Mucosa of descending colon (tissue), 3 donors: ENCODE results near the gene DSE. TPM values are rescaled to one million over a fixed set of nuclear protein-coding genes. Genes with fewer than 3 reads are reported as not detected.
"Not testable (repeated sequence)": the region's sequence is repeated elsewhere in the genome, so short reads cannot be mapped to it uniquely, and the experiment has no call there.

Experiments
- ATAC-seq: fragments of 200-7000 bp; cut with Tn5 transposase; one replicate; pipeline ENCODE4 v1.9.1; 2020; ENCODE audit warnings: mild to moderate bottlenecking, moderate library complexity
- DNase-seq, 3 donors: peaks; one replicate each; pipeline ENCODE4 v3.0.0-alpha.2; 2020
- H3K36me3 ChIP-seq: fragments of 200-600 bp; one replicate; pipeline ENCODE4 v1.8.0; 2021; ENCODE audit warnings: low read depth, mild to moderate bottlenecking
- H3K4me1 ChIP-seq: fragments of 200-600 bp; one replicate; pipeline ENCODE4 v1.8.0; 2021; ENCODE audit warnings: low read depth, mild to moderate bottlenecking
- H3K4me3 ChIP-seq: fragments of 200-600 bp; one replicate; pipeline ENCODE4 v1.8.0; 2021; ENCODE audit warnings: mild to moderate bottlenecking
- H3K9me3 ChIP-seq: fragments of 200-600 bp; one replicate; pipeline ENCODE4 v1.8.0; 2021; ENCODE audit warnings: mild to moderate bottlenecking
- CTCF ChIP-seq: fragments of 200-600 bp; IDR thresholded peaks from one replicate; pipeline ENCODE4 v1.8.0; 2022; ENCODE audit warnings: antibody characterized with exemption, mild to moderate bottlenecking
- intact Hi-C, 2 donors: fragments of 100-400 bp; cut with DNase I in 1 of 2; cut with micrococcal nuclease in 1 of 2; formaldehyde crosslinking; loops; one replicate each; pipeline versions ENCODE4 v1.11.0 to v1.11.1; 2022; cut with DNase I, micrococcal nuclease
- total RNA-seq, 3 donors: library from RNA; stranded (reverse); fragmentation: NEBNext Ultra II Directional in 2 of 3; extraction: Animal tissue kit (Norgen Biotek cat#: 25700) in 2 of 3; gene quantifications; one replicate each; pipeline versions ENCODE4 v1.2.1 to v1.2.4, GENCODE V29; 2021 to 2023
- donor health status: DM: no; HTN: no; CAD: no; lungs with moderate emphysema.
- donor health status: DM: no; HTN: no; CAD: no.
- donor health status: DM: no; HTN: yes; CAD: no.

Gene DSE
- total RNA-seq, 3 donors from 2014 or later: 6.3 to 23.8 (median 14.4) TPM

- no peak overlapping the region for H3K4me3 ChIP-seq
- no peaks in the 10 kb centered on the region for H3K9me3 ChIP-seq
- DNase-seq: no peak
- no peak for TF ChIP-seq CTCF
- H3K4me1 ChIP-seq: no peaks in the 10 kb centered on the region
- intact Hi-C loops: no loop called here
- H3K36me3 ChIP-seq: no peaks in the 10 kb centered on the region
- no peak for ATAC-seq
Measured at GRCh38 chr6:116335612-116336215, 35.0 kb upstream of the DSE start.

GRCh38 chr6:116338943-116339342, 31.8 kb upstream of the DSE start:
- DNase-seq: no peak
- H3K4me1 ChIP-seq: no peaks in the 10 kb centered on the region
- intact Hi-C loops: no loop called here
- no peak for ATAC-seq
- H3K36me3 ChIP-seq: no peaks in the 10 kb centered on the region
- H3K9me3 ChIP-seq: peaks cover 2% of the 10 kb centered on the region
- no peak overlapping the region for H3K4me3 ChIP-seq
- no peak for TF ChIP-seq CTCF

GRCh38 chr6:116340625-116341024, 30.1 kb upstream of the DSE start:
- H3K36me3 ChIP-seq, intact Hi-C loops, H3K9me3 ChIP-seq, H3K4me3 ChIP-seq, ATAC-seq, DNase-seq, H3K4me1 ChIP-seq: not testable (repeated sequence)

GRCh38 chr6:116349216-116349615, 21.5 kb upstream of the DSE start:
- ATAC-seq: no peak
- Histone ChIP-seq H3K4me3 (no peak overlapping the region), H3K36me3 (no peaks in the 10 kb centered on the region), H3K9me3 (no peaks in the 10 kb centered on the region), H3K4me1 (no peaks in the 10 kb centered on the region)
- no peak for TF ChIP-seq CTCF
- intact Hi-C loops: no loop called here
- no peak for DNase-seq

- H3K4me3 ChIP-seq: no peak overlapping the region
- no peaks in the 10 kb centered on the region for H3K36me3 ChIP-seq
- no peak for DNase-seq
- no peak for ATAC-seq
- H3K4me1 ChIP-seq: no peaks in the 10 kb centered on the region
- no peaks in the 10 kb centered on the region for H3K9me3 ChIP-seq
- TF ChIP-seq CTCF: no peak
- intact Hi-C loops: no loop called here
Measured at GRCh38 chr6:116351101-116351500, 19.6 kb upstream of the DSE start.

GRCh38 chr6:116352515-116353471, 18.0 kb upstream of the DSE start:
- Histone ChIP-seq H3K36me3 (no peaks in the 10 kb centered on the region), H3K9me3 (no peaks in the 10 kb centered on the region), H3K4me1 (no peaks in the 10 kb centered on the region), H3K4me3 (no peak overlapping the region)
- peak; percentile 26 for ATAC-seq
- intact Hi-C loops: no loop called here
- no peak for DNase-seq
- TF ChIP-seq CTCF: no peak
